Neutrophil (primary cell): ENCODE data around the gene MAN1B1.

Experiments used
- H3K27ac ChIP-seq: fragments of 200-600 bp; sonication (generic); 2 replicates; pipeline ENCODE4 v1.5.1; 2016; ENCODE audit warnings: mild to moderate bottlenecking, moderate library complexity
- H3K27me3 ChIP-seq: fragments of 200-600 bp; sonication (generic); 2 replicates; pipeline ENCODE4 v1.6.0; 2016; ENCODE audit warnings: mild to moderate bottlenecking
- H3K36me3 ChIP-seq: fragments of 200-600 bp; sonication (generic); 2 replicates; pipeline ENCODE4 v1.5.1; 2017
- H3K4me1 ChIP-seq, 2 experiments: fragments of 200-600 bp in 1 of 2; sonication (generic) in 1 of 2; 1 replicate in 1 of 2; 2 replicates in 1 of 2; pipeline versions ENCODE4 v1.5.1 to v1.6.1; 2013 to 2016; ENCODE audit warnings: low read depth in 1 of 2, low read length in 1 of 2, mild to moderate bottlenecking in 1 of 2, moderate library complexity in 1 of 2; ENCODE audit not compliant: control insufficient read depth in 1 of 2, insufficient read depth in 1 of 2
- H3K4me3 ChIP-seq, 2 experiments: fragments of 200-600 bp in 1 of 2; sonication (generic) in 1 of 2; 1 replicate in 1 of 2; 2 replicates in 1 of 2; pipeline ENCODE4 v1.5.1; 2013 to 2016; ENCODE audit warnings: low read depth in 1 of 2, low read length in 1 of 2, mild to moderate bottlenecking in 1 of 2, moderate library complexity in 1 of 2
- H3K9me3 ChIP-seq: fragments of 200-600 bp; sonication (generic); 2 replicates; pipeline ENCODE4 v1.5.1; 2016
- TF ChIP-seq, protein P1 (sequence below): fragments of 200-600 bp; sonication (generic); IDR thresholded peaks from 2 replicates; pipeline ENCODE4 v1.5.1; 2016; ENCODE audit warnings: antibody characterized with exemption

The MAN1B1 gene

DNA sequence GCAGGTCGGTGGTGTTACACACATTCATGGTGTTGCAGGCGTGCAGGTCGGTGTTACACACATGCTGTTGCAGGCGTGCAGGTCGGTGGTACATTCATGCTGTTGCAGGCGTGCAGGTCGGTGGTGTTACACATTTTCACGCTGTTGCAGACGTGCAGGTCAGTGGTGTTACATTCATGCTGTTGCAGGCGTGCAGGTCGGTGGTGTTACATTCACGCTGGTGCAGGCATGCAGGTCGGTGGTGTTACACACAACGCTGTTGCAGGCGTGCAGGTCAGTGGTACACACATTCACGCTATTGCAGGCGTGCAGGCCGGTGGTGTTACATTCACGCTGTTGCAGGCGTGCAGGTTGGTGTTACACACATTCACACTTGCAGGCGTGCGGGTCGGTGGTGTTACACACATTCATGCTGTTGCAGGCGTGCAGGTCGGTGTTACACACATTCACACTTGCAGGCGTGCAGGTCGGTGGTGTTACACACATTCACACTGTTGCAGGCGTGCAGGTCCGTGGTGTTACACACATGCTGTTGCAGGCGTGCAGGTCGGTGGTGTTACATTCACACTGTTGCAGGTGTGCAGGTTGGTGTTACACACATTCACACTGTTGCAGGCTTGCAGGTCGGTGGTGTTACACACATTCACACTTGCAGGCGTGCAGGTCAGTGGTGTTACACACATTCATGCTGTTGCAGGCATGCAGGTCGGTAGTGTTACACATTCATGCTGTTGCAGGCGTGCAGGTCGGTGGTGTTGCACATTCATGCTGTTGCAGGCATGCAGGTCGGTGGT lies 16.6 kb downstream of the MAN1B1 start:
- TF ChIP-seq, protein P1, sequence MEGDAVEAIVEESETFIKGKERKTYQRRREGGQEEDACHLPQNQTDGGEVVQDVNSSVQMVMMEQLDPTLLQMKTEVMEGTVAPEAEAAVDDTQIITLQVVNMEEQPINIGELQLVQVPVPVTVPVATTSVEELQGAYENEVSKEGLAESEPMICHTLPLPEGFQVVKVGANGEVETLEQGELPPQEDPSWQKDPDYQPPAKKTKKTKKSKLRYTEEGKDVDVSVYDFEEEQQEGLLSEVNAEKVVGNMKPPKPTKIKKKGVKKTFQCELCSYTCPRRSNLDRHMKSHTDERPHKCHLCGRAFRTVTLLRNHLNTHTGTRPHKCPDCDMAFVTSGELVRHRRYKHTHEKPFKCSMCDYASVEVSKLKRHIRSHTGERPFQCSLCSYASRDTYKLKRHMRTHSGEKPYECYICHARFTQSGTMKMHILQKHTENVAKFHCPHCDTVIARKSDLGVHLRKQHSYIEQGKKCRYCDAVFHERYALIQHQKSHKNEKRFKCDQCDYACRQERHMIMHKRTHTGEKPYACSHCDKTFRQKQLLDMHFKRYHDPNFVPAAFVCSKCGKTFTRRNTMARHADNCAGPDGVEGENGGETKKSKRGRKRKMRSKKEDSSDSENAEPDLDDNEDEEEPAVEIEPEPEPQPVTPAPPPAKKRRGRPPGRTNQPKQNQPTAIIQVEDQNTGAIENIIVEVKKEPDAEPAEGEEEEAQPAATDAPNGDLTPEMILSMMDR = no peak
- Histone ChIP-seq H3K9me3 (no peaks in the 10 kb centered on the region), H3K27me3 (no peaks in the 10 kb centered on the region), H3K36me3 (peaks cover 97% of the 10 kb centered on the region), H3K27ac (no peak overlapping the region), H3K4me3 (no peak overlapping the region), H3K4me1 (no peaks in the 10 kb centered on the region)

DNA sequence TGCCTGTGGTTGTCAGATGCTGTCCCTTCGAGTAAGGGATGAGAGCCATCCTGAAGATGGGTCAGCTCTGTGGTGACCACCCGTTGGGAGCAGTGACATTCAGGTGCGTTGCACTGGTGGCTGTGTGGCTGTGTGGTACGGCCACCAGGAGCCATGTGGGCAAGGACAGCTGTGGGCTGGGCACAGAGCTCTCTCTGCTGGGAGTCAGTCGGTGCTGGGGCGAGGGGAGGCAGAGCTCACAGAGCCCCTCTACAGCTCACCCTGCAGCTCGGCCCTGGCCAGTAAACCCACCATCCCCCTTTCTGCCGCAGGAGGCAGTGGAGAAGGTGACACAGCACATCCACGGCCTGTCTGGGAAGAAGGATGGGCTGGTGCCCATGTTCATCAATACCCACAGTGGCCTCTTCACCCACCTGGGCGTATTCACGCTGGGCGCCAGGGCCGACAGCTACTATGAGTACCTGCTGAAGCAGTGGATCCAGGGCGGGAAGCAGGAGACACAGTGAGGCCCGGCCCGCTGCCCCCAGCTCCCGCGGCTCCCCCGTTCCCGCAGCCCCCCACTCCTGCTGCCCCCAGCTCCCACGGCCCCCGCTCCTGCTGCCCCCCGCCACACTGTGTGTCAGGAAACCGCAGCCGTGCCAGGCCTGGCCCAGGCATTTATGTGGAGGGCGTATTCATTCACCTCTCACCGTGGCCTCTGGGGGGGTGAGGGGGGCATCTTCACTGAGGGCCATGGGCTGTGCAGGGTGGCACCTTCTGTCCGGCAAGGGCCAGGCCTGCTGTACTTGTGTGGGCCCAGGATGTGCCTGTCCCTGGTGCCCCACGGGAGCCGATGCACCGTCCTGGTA lies 19.3 kb downstream of the MAN1B1 start:
- Histone ChIP-seq H3K9me3 (no peaks in the 10 kb centered on the region), H3K27ac (no peak overlapping the region), H3K36me3 (peaks cover 99% of the 10 kb centered on the region)

DNA sequence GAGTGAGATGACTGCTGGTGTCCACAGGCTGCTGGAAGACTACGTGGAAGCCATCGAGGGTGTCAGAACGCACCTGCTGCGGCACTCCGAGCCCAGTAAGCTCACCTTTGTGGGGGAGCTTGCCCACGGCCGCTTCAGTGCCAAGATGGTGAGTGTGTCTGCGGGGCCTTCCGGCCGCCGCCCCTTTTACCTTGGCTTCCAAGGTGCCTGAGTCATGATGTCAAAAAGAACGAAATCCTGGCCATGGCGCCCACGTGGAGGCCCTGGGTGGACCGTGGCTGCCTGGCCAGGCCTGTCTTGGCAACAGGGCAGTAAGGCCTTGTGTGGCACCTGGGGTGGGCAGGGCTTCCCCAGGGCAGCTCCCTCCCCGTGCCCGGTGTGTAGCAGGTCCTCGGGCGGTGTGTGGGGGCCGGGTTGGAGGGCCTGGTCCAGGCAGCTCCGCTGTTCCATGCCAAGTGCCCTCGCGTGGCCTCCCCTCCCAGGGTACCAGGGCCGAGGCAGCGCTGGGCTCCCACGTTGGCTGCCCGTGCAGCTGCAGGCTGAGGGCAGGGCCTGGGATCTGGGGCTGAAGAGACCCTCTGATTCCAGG lies 20.0 kb downstream of the MAN1B1 start:
- no peaks in the 10 kb centered on the region for H3K4me1 ChIP-seq
- no peak overlapping the region for H3K27ac ChIP-seq
- peaks cover 92% of the 10 kb centered on the region for H3K36me3 ChIP-seq
- no peaks in the 10 kb centered on the region for H3K27me3 ChIP-seq
- H3K4me3 ChIP-seq = no peak overlapping the region
- H3K9me3 ChIP-seq = no peaks in the 10 kb centered on the region
- TF ChIP-seq, protein P1 = no peak

More for the DNA sequence above, 19.3 kb downstream of the MAN1B1 start:
- TF ChIP-seq, protein P1 = no peak
- Histone ChIP-seq H3K4me3 (no peak overlapping the region), H3K4me1 (no peaks in the 10 kb centered on the region), H3K27me3 (no peaks in the 10 kb centered on the region)

DNA sequence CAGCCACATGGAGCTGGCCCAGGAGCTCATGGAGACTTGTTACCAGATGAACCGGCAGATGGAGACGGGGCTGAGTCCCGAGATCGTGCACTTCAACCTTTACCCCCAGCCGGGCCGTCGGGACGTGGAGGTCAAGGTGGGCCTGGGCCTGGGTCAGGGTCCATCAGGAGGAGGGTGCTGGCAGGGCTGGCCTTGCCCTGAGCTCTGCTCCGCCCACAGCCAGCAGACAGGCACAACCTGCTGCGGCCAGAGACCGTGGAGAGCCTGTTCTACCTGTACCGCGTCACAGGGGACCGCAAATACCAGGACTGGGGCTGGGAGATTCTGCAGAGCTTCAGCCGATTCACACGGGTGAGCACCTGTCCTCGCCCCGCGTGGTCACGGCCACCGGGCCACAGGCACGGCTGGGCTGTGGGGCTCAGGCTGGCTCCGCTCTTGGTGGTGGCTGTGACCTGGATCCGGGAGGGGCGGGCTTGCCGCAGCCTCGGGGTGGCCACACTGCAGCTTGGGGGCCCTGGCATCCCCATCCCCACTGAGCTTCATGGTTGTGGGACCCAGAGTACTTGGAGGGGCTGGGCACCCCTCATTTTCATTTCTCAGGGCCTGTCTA lies 20.6 kb downstream of the MAN1B1 start:
- Histone ChIP-seq H3K4me1 (no peaks in the 10 kb centered on the region), H3K9me3 (no peaks in the 10 kb centered on the region), H3K4me3 (no peak overlapping the region), H3K36me3 (peaks cover 85% of the 10 kb centered on the region), H3K27me3 (no peaks in the 10 kb centered on the region), H3K27ac (no peak overlapping the region)
- TF ChIP-seq, protein P1 = no peak

DNA sequence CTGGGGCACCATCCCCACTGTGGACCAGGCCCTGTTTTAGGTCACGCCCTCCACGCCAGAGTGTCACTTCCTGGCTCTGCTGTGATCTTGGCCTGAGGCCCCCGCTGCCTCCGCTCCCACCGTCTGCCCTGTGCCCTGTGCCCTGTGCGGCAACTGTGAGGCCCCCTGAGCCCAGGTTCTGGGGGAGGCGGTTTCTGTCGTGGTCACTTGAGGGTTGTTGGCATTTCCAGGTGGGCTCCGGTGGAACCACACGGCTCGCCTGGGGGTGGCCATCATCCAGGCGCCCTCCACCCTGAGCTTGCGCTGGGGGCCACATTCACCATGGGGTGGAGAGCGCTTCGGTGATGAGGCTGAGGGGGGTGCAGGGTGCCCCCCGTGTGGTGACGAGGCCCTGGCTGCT lies 21.2 kb downstream of the MAN1B1 start:
- Histone ChIP-seq H3K27ac (no peak overlapping the region), H3K36me3 (peaks cover 79% of the 10 kb centered on the region), H3K4me3 (no peak overlapping the region), H3K27me3 (peaks cover under 1% of the 10 kb centered on the region), H3K9me3 (no peaks in the 10 kb centered on the region), H3K4me1 (no peaks in the 10 kb centered on the region)
- TF ChIP-seq, protein P1 = no peak
